ENCODE results near the gene RREB1.
A peak's percentile ranks its signal among the peaks of the same experiment; 100 is the strongest.
"Not testable (repeated sequence)": the region's sequence is repeated elsewhere in the genome, so short reads cannot be mapped to it uniquely, and the experiment has no call there.

The RREB1 gene

GRCh38 chr6:7273709-7274108 lies 165.9 kb downstream of the RREB1 start:
- Histone ChIP-seq H3K27ac (ENCODE audit: insufficient read depth in 1 of 2, low read depth in 1 of 2, low read length in 2 of 2, poor library complexity in 1 of 2, severe bottlenecking in 2 of 2) (no peak overlapping the region), H3K27me3 (replicated peaks in 2 of 5; ENCODE audit: control insufficient read depth in 4 of 5, insufficient read depth in 5 of 5, low read length in 4 of 5) (no peaks in the 10 kb centered on the region), H3K4me3 (ENCODE audit: control insufficient read depth in 1 of 7, extremely low read depth in 1 of 7, insufficient read depth in 4 of 7, low read depth in 2 of 7, low read length in 6 of 7) (no peak overlapping the region), H3K4me1 (ENCODE audit: control extremely low read depth in 1 of 4, control insufficient read depth in 4 of 4, insufficient read depth in 4 of 4, low read length in 3 of 4) (peaks cover 0 to 5% (median 2%) of the 10 kb centered on the region in 4 experiments), H3K36me3 (ENCODE audit: control insufficient read depth in 4 of 4, insufficient read depth in 4 of 4, low read length in 3 of 4) (no peaks in the 10 kb centered on the region), H3K9me3 (ENCODE audit: control extremely low read depth in 1 of 5, control insufficient read depth in 4 of 5, insufficient read depth in 2 of 5, low read depth in 1 of 5, low read length in 4 of 5) (no peaks in the 10 kb centered on the region)
- ChIA-PET POLR2A (no interaction called here), CTCF (interaction anchor here (1.0 to 5.5 kb wide), 8 partner anchors 12 to 549 kb away, joined by 3 to 32 read pairs (median 10); no protein-coding TSS in a partner anchor)
- no peak for DNase-seq
- 91% methylated on average over 9 of the region's 10 CpGs for WGBS (ENCODE audit: insufficient coverage)

- not testable (repeated sequence) for DNase-seq
- CTCF ChIA-PET, result interaction anchor here (0.8 to 5.5 kb wide), 25 partner anchors 8 to 600 kb away, joined by 3 to 32 read pairs (median 6); partner anchors contain the start of genes CAGE1 and RIOK1
Observed at GRCh38 chr6:7274525-7274924, 166.8 kb downstream of the RREB1 start.

GRCh38 chr6:7276199-7276524 lies 168.4 kb downstream of the RREB1 start:
- H3K9me3 ChIP-seq (ENCODE audit: control extremely low read depth in 1 of 5, control insufficient read depth in 4 of 5, insufficient read depth in 2 of 5, low read depth in 1 of 5, low read length in 4 of 5), result no peaks in the 10 kb centered on the region
- H3K4me1 ChIP-seq (ENCODE audit: control extremely low read depth in 1 of 4, control insufficient read depth in 4 of 4, insufficient read depth in 4 of 4, low read length in 3 of 4), result peaks cover 0 to 4% (median 0%) of the 10 kb centered on the region in 4 experiments
- no peak overlapping the region for H3K4me3 ChIP-seq (ENCODE audit: control insufficient read depth in 1 of 7, extremely low read depth in 1 of 7, insufficient read depth in 4 of 7, low read depth in 2 of 7, low read length in 6 of 7)
- no peaks in the 10 kb centered on the region for H3K27me3 ChIP-seq (replicated peaks in 2 of 5; ENCODE audit: control insufficient read depth in 4 of 5, insufficient read depth in 5 of 5, low read length in 4 of 5)
- H3K27ac ChIP-seq (ENCODE audit: insufficient read depth in 1 of 2, low read depth in 1 of 2, low read length in 2 of 2, poor library complexity in 1 of 2, severe bottlenecking in 2 of 2), result no peak overlapping the region
- WGBS (ENCODE audit: insufficient coverage), result 72% methylated on average over 7 of the region's 7 CpGs
- DNase-seq, result no peak
- ChIA-PET POLR2A (no interaction called here), CTCF (interaction anchor here (0.8 to 5.5 kb wide), 34 partner anchors 10 to 783 kb away, joined by 3 to 32 read pairs (median 6); partner anchors contain the start of genes CAGE1 and RIOK1)
- H3K36me3 ChIP-seq (ENCODE audit: control insufficient read depth in 4 of 4, insufficient read depth in 4 of 4, low read length in 3 of 4), result no peaks in the 10 kb centered on the region

More at GRCh38 chr6:7274525-7274924, 166.8 kb downstream of the RREB1 start:
- POLR2A ChIA-PET; H3K36me3 ChIP-seq (ENCODE audit: control insufficient read depth in 4 of 4, insufficient read depth in 4 of 4, low read length in 3 of 4); H3K4me3 ChIP-seq (ENCODE audit: control insufficient read depth in 1 of 7, extremely low read depth in 1 of 7, insufficient read depth in 4 of 7, low read depth in 2 of 7, low read length in 6 of 7); H3K4me1 ChIP-seq (ENCODE audit: control extremely low read depth in 1 of 4, control insufficient read depth in 4 of 4, insufficient read depth in 4 of 4, low read length in 3 of 4); H3K27ac ChIP-seq (ENCODE audit: insufficient read depth in 1 of 2, low read depth in 1 of 2, low read length in 2 of 2, poor library complexity in 1 of 2, severe bottlenecking in 2 of 2); H3K9me3 ChIP-seq (ENCODE audit: control extremely low read depth in 1 of 5, control insufficient read depth in 4 of 5, insufficient read depth in 2 of 5, low read depth in 1 of 5, low read length in 4 of 5); H3K27me3 ChIP-seq (replicated peaks in 2 of 5; ENCODE audit: control insufficient read depth in 4 of 5, insufficient read depth in 5 of 5, low read length in 4 of 5): not testable (repeated sequence)
- 99% methylated on average over 7 of the region's 8 CpGs for WGBS (ENCODE audit: insufficient coverage)

- H3K4me3 ChIP-seq (ENCODE audit: control insufficient read depth in 1 of 7, extremely low read depth in 1 of 7, insufficient read depth in 4 of 7, low read depth in 2 of 7, low read length in 6 of 7), result peak overlapping the region in 2 of 7 experiments; percentile 36 to 43
- POLR2A ChIA-PET, result no interaction called here
- no peaks in the 10 kb centered on the region for H3K27me3 ChIP-seq (replicated peaks in 2 of 5; ENCODE audit: control insufficient read depth in 4 of 5, insufficient read depth in 5 of 5, low read length in 4 of 5)
- CTCF ChIA-PET, result interaction anchor here (0.7 to 1.2 kb wide), 3 partner anchors 11 to 57 kb away, joined by 3 read pairs; no protein-coding TSS in a partner anchor
- DNase-seq, result peak in 2 of 3 donors; percentile 46 to 63
- peaks cover 7 to 34% (median 16%) of the 10 kb centered on the region in 4 experiments for H3K36me3 ChIP-seq (ENCODE audit: control insufficient read depth in 4 of 4, insufficient read depth in 4 of 4, low read length in 3 of 4)
- WGBS (ENCODE audit: insufficient coverage), result 25% methylated on average over 9 of the region's 10 CpGs
- no peaks in the 10 kb centered on the region for H3K9me3 ChIP-seq (ENCODE audit: control extremely low read depth in 1 of 5, control insufficient read depth in 4 of 5, insufficient read depth in 2 of 5, low read depth in 1 of 5, low read length in 4 of 5)
- H3K27ac ChIP-seq (ENCODE audit: insufficient read depth in 1 of 2, low read depth in 1 of 2, low read length in 2 of 2, poor library complexity in 1 of 2, severe bottlenecking in 2 of 2), result no peak overlapping the region
- peaks cover 7 to 14% (median 11%) of the 10 kb centered on the region in 4 experiments for H3K4me1 ChIP-seq (ENCODE audit: control extremely low read depth in 1 of 4, control insufficient read depth in 4 of 4, insufficient read depth in 4 of 4, low read length in 3 of 4)
Observed at GRCh38 chr6:7282097-7282906, 174.5 kb downstream of the RREB1 start.

GRCh38 chr6:7283676-7284075 lies 175.9 kb downstream of the RREB1 start:
- Histone ChIP-seq H3K27ac (ENCODE audit: insufficient read depth in 1 of 2, low read depth in 1 of 2, low read length in 2 of 2, poor library complexity in 1 of 2, severe bottlenecking in 2 of 2) (no peak overlapping the region), H3K27me3 (replicated peaks in 2 of 5; ENCODE audit: control insufficient read depth in 4 of 5, insufficient read depth in 5 of 5, low read length in 4 of 5) (no peaks in the 10 kb centered on the region), H3K9me3 (ENCODE audit: control extremely low read depth in 1 of 5, control insufficient read depth in 4 of 5, insufficient read depth in 2 of 5, low read depth in 1 of 5, low read length in 4 of 5) (no peaks in the 10 kb centered on the region), H3K36me3 (ENCODE audit: control insufficient read depth in 4 of 4, insufficient read depth in 4 of 4, low read length in 3 of 4) (peaks cover 9 to 45% (median 22%) of the 10 kb centered on the region in 4 experiments), H3K4me1 (ENCODE audit: control extremely low read depth in 1 of 4, control insufficient read depth in 4 of 4, insufficient read depth in 4 of 4, low read length in 3 of 4) (peaks cover 7 to 13% (median 11%) of the 10 kb centered on the region in 4 experiments), H3K4me3 (ENCODE audit: control insufficient read depth in 1 of 7, extremely low read depth in 1 of 7, insufficient read depth in 4 of 7, low read depth in 2 of 7, low read length in 6 of 7) (no peak overlapping the region)
- POLR2A ChIA-PET, result no interaction called here
- WGBS (ENCODE audit: insufficient coverage), result no CpG with 5 or more reads among the region's 2 CpGs
- CTCF ChIA-PET, result interaction anchor here (0.6 to 1.8 kb wide), 4 partner anchors 8 to 332 kb away, joined by 3 to 4 read pairs (median 4); no protein-coding TSS in a partner anchor
- DNase-seq, result no peak

GRCh38 chr6:7285416-7285815 lies 177.7 kb downstream of the RREB1 start:
- Histone ChIP-seq H3K4me3 (ENCODE audit: control insufficient read depth in 1 of 7, extremely low read depth in 1 of 7, insufficient read depth in 4 of 7, low read depth in 2 of 7, low read length in 6 of 7) (no peak overlapping the region), H3K27ac (ENCODE audit: insufficient read depth in 1 of 2, low read depth in 1 of 2, low read length in 2 of 2, poor library complexity in 1 of 2, severe bottlenecking in 2 of 2) (no peak overlapping the region), H3K36me3 (ENCODE audit: control insufficient read depth in 4 of 4, insufficient read depth in 4 of 4, low read length in 3 of 4) (peaks cover 12 to 56% (median 31%) of the 10 kb centered on the region in 4 experiments), H3K27me3 (replicated peaks in 2 of 5; ENCODE audit: control insufficient read depth in 4 of 5, insufficient read depth in 5 of 5, low read length in 4 of 5) (no peaks in the 10 kb centered on the region), H3K9me3 (ENCODE audit: control extremely low read depth in 1 of 5, control insufficient read depth in 4 of 5, insufficient read depth in 2 of 5, low read depth in 1 of 5, low read length in 4 of 5) (no peaks in the 10 kb centered on the region), H3K4me1 (ENCODE audit: control extremely low read depth in 1 of 4, control insufficient read depth in 4 of 4, insufficient read depth in 4 of 4, low read length in 3 of 4) (peaks cover 7 to 11% (median 10%) of the 10 kb centered on the region in 4 experiments)
- WGBS (ENCODE audit: insufficient coverage), result 96% methylated on average over 4 of the region's 6 CpGs
- ChIA-PET CTCF (interaction anchor here (0.9 to 1.4 kb wide), 5 partner anchors 10 to 589 kb away, joined by 3 to 5 read pairs (median 3); no protein-coding TSS in a partner anchor), POLR2A (no interaction called here)
- no peak for DNase-seq

- no peaks in the 10 kb centered on the region for H3K9me3 ChIP-seq (ENCODE audit: control extremely low read depth in 1 of 5, control insufficient read depth in 4 of 5, insufficient read depth in 2 of 5, low read depth in 1 of 5, low read length in 4 of 5)
- WGBS (ENCODE audit: insufficient coverage), result no CpG with 5 or more reads among the region's 1 CpG
- no peaks in the 10 kb centered on the region for H3K27me3 ChIP-seq (replicated peaks in 2 of 5; ENCODE audit: control insufficient read depth in 4 of 5, insufficient read depth in 5 of 5, low read length in 4 of 5)
- ChIA-PET CTCF (interaction anchor here (1.0 to 3.1 kb wide), 3 partner anchors 13 to 566 kb away, joined by 3 to 14 read pairs (median 3); no protein-coding TSS in a partner anchor), POLR2A (no interaction called here)
- H3K36me3 ChIP-seq (ENCODE audit: control insufficient read depth in 4 of 4, insufficient read depth in 4 of 4, low read length in 3 of 4), result peaks cover 18 to 84% (median 57%) of the 10 kb centered on the region in 4 experiments
- H3K27ac ChIP-seq (ENCODE audit: insufficient read depth in 1 of 2, low read depth in 1 of 2, low read length in 2 of 2, poor library complexity in 1 of 2, severe bottlenecking in 2 of 2), result no peak overlapping the region
- DNase-seq, result no peak
- H3K4me1 ChIP-seq (ENCODE audit: control extremely low read depth in 1 of 4, control insufficient read depth in 4 of 4, insufficient read depth in 4 of 4, low read length in 3 of 4), result no peaks in the 10 kb centered on the region
- no peak overlapping the region for H3K4me3 ChIP-seq (ENCODE audit: control insufficient read depth in 1 of 7, extremely low read depth in 1 of 7, insufficient read depth in 4 of 7, low read depth in 2 of 7, low read length in 6 of 7)
Observed at GRCh38 chr6:7290079-7290478, 182.3 kb downstream of the RREB1 start.

Measured in common myeloid progenitor, CD34-positive (primary cell).